Endothelial cell (in vitro differentiated cells): ENCODE data around the gene CACNA1A. TPM values are rescaled to one million over a fixed set of nuclear protein-coding genes. Genes with fewer than 3 reads are reported as not detected.
"Not testable (repeated sequence)": the region's sequence is repeated elsewhere in the genome, so short reads cannot be mapped to it uniquely, and the experiment has no call there.

Experiments used
- DNase-seq: peaks from one replicate; pipeline ENCODE4 v3.0.0; 2021; ENCODE audit warnings: low spot score
- H3K27ac Mint-ChIP-seq: one replicate; pipeline ENCODE4 v1.8.0; 2021; ENCODE audit warnings: mixed read lengths, inconsistent platforms; ENCODE audit not compliant: unreplicated experiment
- H3K27me3 Mint-ChIP-seq: one replicate; pipeline ENCODE4 v1.8.0; 2021; ENCODE audit warnings: mild to moderate bottlenecking, moderate library complexity, mixed read lengths, inconsistent platforms; ENCODE audit not compliant: unreplicated experiment
- H3K36me3 Mint-ChIP-seq: one replicate; pipeline ENCODE4 v1.8.0; 2021; ENCODE audit warnings: mild to moderate bottlenecking, low read depth, mixed read lengths, inconsistent platforms; ENCODE audit not compliant: unreplicated experiment
- H3K4me1 Mint-ChIP-seq: one replicate; pipeline ENCODE4 v1.8.0; 2021; ENCODE audit warnings: mild to moderate bottlenecking, mixed read lengths, inconsistent platforms; ENCODE audit not compliant: unreplicated experiment
- H3K4me3 Mint-ChIP-seq: one replicate; pipeline ENCODE4 v1.8.0; 2021; ENCODE audit warnings: mild to moderate bottlenecking, mixed read lengths, inconsistent platforms; ENCODE audit not compliant: unreplicated experiment
- H3K9me3 Mint-ChIP-seq: one replicate; pipeline ENCODE4 v1.8.0; 2021; ENCODE audit warnings: mixed read lengths, inconsistent platforms; ENCODE audit not compliant: unreplicated experiment
- total RNA-seq: library from RNA; stranded (reverse); fragmentation: NEBNext Ultra II Directional; extraction: Animal tissue kit (Norgen Biotek cat#: 25700); gene quantifications from one replicate; pipeline ENCODE4 v1.2.1, GENCODE V29; 2021; ENCODE audit not compliant: unreplicated experiment
- TF ChIP-seq, protein P1 (sequence below): fragments of 200-600 bp; sonication (generic); IDR thresholded peaks from one replicate; pipeline ENCODE4 v1.5.0; 2021; ENCODE audit warnings: antibody characterized with exemption; ENCODE audit not compliant: unreplicated experiment

Gene CACNA1A
- total RNA-seq, 1 donor from 2014 or later, result 9.0 TPM

DNA sequence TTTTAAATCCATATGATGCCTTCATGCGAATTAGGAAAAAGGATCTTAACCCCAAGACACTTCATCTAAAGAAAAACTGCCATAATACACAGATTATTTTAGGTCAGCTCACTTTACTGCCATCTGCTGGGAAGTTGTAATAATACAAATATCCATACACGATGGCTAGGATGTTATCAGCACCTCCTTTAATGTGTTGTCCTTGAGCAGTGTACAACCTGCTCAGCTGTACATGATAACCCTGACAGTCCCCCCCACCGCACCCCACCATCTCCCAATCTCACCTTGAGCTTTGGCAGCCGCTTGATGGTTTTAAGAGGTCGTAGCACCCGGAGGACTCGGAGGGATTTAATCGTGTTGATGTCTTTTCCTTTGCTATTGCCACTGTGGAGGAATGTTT, 243.8 kb downstream of the CACNA1A start:
- TF ChIP-seq, protein P1, sequence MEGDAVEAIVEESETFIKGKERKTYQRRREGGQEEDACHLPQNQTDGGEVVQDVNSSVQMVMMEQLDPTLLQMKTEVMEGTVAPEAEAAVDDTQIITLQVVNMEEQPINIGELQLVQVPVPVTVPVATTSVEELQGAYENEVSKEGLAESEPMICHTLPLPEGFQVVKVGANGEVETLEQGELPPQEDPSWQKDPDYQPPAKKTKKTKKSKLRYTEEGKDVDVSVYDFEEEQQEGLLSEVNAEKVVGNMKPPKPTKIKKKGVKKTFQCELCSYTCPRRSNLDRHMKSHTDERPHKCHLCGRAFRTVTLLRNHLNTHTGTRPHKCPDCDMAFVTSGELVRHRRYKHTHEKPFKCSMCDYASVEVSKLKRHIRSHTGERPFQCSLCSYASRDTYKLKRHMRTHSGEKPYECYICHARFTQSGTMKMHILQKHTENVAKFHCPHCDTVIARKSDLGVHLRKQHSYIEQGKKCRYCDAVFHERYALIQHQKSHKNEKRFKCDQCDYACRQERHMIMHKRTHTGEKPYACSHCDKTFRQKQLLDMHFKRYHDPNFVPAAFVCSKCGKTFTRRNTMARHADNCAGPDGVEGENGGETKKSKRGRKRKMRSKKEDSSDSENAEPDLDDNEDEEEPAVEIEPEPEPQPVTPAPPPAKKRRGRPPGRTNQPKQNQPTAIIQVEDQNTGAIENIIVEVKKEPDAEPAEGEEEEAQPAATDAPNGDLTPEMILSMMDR, result peak; percentile 46
- Mint-ChIP-seq H3K27ac (no peak overlapping the region), H3K27me3 (no peaks in the 10 kb centered on the region), H3K9me3 (no peaks in the 10 kb centered on the region), H3K4me3 (no peak overlapping the region), H3K36me3 (no peaks in the 10 kb centered on the region), H3K4me1 (no peaks in the 10 kb centered on the region)
- DNase-seq, result no peak

DNA sequence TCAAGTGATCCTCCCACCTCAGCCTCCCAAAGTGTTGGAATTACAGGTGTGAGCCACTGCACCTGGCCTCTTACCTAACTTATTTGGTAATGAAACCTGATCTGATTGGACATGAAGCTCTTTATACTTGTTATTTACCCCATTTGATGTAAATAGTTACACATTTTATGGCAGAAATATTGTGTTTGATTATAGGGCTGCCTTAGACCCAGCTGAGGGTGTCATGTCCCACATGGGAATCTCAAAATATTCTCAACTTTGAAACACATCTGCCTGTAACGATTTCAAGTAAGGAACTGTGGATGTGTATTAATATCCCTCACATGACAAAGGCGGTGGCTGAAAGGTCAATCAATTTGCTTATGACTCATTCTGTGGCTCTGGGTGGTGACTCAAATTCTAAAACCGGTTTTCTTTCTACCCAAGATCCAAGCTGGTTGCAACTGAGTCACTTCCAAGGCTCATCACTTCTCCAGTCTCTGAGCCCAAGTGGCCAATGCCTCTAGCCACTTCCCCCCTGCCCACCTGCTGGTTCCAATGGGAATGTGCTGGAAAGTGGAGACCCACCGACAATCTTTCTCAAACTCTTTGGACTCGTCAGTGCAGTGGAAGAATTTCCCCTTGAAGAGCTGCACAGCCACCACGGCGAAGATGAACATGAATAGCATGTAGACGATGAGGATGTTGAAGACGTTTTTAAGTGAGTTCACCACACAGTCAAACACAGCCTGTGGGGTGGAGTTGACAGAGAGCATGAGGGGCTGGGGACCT, 245.2 kb downstream of the CACNA1A start:
- Mint-ChIP-seq H3K27ac (no peak overlapping the region), H3K9me3 (no peaks in the 10 kb centered on the region), H3K4me3 (no peak overlapping the region), H3K36me3 (no peaks in the 10 kb centered on the region), H3K27me3 (peaks cover 1% of the 10 kb centered on the region), H3K4me1 (no peaks in the 10 kb centered on the region)
- DNase-seq, result no peak
- TF ChIP-seq, protein P1, result no peak

DNA sequence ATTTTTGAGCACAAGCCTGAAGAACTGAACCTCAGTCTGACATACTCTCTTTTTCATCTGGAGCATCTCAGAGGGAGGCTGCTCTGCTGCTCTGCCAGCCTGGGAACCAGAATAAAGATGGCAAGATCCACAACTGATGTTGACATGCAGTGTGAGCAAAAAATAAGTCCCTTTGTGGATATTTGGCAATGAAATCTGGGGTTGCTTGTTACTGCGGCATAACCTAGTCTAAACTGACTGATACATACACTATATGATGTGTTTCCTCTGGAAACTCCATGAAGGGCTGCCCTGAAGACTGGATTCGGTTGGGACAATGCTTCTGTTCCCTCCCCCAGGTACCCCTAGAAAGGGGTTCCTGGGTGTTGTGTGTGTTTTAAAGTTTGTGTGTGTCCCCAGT, 249.4 kb downstream of the CACNA1A start:
- Mint-ChIP-seq H3K9me3 (no peaks in the 10 kb centered on the region), H3K36me3 (peaks cover 4% of the 10 kb centered on the region), H3K27ac (no peak overlapping the region), H3K4me3 (no peak overlapping the region), H3K4me1 (no peaks in the 10 kb centered on the region), H3K27me3 (peaks cover 3% of the 10 kb centered on the region)
- TF ChIP-seq, protein P1, result no peak
- no peak for DNase-seq

DNA sequence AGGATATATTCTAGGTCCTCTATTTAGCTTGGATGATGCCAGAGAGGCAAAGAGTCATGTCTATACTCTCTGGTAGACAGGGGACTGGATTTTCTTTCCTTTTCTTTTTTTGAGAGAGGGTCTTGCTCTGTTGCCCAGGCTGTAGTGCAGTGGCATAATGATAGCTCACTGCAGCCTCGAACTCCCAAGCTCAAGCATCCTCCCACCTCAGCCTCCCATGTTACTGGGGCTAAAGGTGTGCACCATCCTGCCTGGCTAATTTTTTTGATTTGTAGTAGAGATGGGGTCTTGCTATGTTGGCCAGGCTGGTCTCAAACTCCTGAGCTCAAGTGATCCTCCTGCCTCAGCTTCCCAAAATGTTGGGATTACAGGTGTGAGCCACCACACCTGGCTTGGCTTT, 249.9 kb downstream of the CACNA1A start:
- H3K27me3 Mint-ChIP-seq, H3K36me3 Mint-ChIP-seq, H3K4me3 Mint-ChIP-seq, H3K27ac Mint-ChIP-seq, DNase-seq, H3K9me3 Mint-ChIP-seq, H3K4me1 Mint-ChIP-seq: not testable (repeated sequence)

DNA sequence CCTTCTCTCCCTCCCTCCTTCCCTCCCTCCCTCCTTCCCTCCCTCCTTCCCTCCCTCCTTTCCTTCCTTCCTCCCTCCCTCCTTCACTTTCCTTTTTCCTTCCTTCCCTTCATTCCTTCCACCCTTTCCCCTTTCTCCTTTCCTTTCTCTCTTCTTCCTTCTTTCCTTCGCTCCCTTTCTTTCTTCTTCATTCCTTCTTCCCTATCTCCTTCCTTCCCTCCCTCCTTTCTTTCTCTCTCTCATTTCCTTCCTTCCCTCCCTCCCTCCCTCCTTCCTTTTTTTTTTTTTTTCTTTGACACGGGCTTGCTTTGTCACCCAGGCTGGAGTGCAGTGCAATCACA, 250.6 kb downstream of the CACNA1A start:
- Mint-ChIP-seq H3K4me1 (no peaks in the 10 kb centered on the region), H3K4me3 (no peak overlapping the region), H3K27ac (no peak overlapping the region), H3K36me3 (peaks cover 4% of the 10 kb centered on the region), H3K9me3 (no peaks in the 10 kb centered on the region), H3K27me3 (peaks cover 3% of the 10 kb centered on the region)
- TF ChIP-seq, protein P1, result no peak
- DNase-seq, result no peak
